Activated T-helper 9 cell treated with anti-CD3 and anti-CD28 coated beads, Interleukin-2, amount 50 U/mL, for 16 hours (primary cell): Measurements from ENCODE around the gene USPL1.

Source experiments
- DNase-seq: peaks from one replicate; pipeline ENCODE4 v3.0.0-alpha.2; 2020; ENCODE audit warnings: low read depth

The USPL1 gene

DNA sequence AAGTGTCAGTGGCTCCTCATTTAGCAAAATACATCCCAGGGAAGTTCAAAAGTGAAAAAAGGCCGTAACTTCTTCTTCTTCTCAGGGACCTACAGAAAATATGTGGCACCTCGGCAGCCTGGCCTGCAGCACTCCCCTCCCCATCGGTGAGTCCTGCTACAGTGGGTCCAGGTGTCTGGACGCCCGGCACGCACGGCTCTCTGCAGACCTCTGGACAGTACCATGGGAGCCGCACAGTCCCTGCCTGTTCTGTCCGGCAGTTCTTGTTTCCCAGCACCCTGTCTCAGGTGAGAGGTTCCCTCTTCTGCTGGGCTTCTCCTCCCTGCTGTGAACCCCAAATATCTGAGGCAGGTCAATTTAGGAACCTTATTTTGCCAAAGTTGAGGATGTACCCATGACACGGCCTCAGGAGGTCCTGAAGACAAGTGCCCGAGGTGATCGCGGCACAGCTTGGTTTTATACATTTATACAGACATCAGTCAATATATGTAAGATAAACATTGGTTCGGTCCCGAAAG is 80.8 kb downstream of the USPL1 start:
- DNase-seq, result no peak

GRCh38 chr13:30700364-30700763 is 82.6 kb downstream of the USPL1 start:
- no peak for DNase-seq

GRCh38 chr13:30702006-30702405 is 84.3 kb downstream of the USPL1 start:
- DNase-seq, result no peak

DNA sequence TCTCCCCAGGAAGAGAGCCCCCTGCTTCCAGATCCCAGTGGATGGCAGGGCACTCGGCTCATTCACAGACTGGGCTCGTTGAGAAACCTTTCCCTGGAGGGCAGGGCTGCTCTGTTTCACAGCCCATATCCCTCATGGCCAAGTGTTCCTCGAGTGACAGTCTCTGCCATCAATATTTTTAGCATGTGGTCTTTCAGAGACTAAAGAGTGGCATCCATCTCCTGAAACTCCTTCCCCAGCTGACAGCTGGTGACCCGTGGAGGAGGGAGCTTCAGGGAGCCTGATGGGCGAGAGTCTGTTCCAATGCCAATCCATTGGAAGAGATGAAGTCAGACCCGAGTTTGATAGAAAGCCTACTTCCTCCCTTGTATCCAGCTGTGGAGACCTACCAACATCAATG is 86.9 kb downstream of the USPL1 start:
- no peak for DNase-seq

GRCh38 chr13:30705680-30706079 is 88.0 kb downstream of the USPL1 start:
- DNase-seq, result no peak

- no peak for DNase-seq
Observed at GRCh38 chr13:30708541-30708940, 90.8 kb downstream of the USPL1 start.
